Peyer's patch (tissue), 4 donors: ENCODE measurements around the gene COL4A1.

Experiments
- POLR2A ChIP-seq, 2 donors: fragments of 450-650 bp; IDR thresholded peaks; one replicate each; pipeline ENCODE4 v1.5.1; 2017; ENCODE audit warnings: antibody characterized with exemption in 2 of 2, mild to moderate bottlenecking in 2 of 2, moderate library complexity in 2 of 2
- TF ChIP-seq, protein P1 (sequence below), 6 experiments: fragments of 450-650 bp in 4 of 6; fragments of 200-600 bp in 2 of 6; sonication (generic) in 1 of 6; IDR thresholded peaks; one replicate each; pipeline ENCODE4 v1.5.1; 2017 to 2019; ENCODE audit warnings: antibody characterized with exemption in 6 of 6, mild to moderate bottlenecking in 3 of 6, moderate library complexity in 1 of 6

DNA sequence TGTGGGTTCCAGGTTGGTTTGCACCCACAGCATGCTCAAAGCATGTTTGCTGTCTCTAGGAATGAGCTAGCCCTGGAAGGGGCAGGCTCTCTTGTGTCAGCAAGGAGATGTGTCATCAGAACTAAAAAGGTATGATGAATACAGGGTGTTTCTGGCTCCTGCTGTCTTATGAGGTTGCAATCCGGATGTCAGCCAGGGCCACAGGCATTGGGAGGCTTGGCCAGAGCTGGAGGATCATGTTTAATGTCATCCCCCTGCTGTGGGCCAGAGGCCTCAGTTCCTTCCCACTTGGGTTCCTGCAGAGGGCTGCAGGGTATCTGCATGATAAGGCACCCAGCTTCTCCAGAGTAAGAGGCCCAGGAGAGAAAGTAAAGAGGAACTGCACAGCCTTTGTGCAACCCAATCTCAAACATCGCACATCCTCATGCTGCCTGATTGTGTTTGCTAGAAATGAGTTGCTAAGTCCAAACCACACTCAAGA lies 193.6 kb downstream of the COL4A1 start:
- TF ChIP-seq, protein P1, sequence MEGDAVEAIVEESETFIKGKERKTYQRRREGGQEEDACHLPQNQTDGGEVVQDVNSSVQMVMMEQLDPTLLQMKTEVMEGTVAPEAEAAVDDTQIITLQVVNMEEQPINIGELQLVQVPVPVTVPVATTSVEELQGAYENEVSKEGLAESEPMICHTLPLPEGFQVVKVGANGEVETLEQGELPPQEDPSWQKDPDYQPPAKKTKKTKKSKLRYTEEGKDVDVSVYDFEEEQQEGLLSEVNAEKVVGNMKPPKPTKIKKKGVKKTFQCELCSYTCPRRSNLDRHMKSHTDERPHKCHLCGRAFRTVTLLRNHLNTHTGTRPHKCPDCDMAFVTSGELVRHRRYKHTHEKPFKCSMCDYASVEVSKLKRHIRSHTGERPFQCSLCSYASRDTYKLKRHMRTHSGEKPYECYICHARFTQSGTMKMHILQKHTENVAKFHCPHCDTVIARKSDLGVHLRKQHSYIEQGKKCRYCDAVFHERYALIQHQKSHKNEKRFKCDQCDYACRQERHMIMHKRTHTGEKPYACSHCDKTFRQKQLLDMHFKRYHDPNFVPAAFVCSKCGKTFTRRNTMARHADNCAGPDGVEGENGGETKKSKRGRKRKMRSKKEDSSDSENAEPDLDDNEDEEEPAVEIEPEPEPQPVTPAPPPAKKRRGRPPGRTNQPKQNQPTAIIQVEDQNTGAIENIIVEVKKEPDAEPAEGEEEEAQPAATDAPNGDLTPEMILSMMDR (IDR thresholded peaks at IDR 0.05), result no peak
- TF ChIP-seq POLR2A (IDR thresholded peaks at IDR 0.05), result no peak
